Stimulated activated naive CD4-positive, alpha-beta T cell treated with Interleukin-2 at 50 U/mL for 16 hours (primary cell): ENCODE measurements around the gene NBEA.

Source experiments
- DNase-seq: peaks from one replicate; lab custom pipeline; 2025; lab: John Stamatoyannopoulos, UW

The NBEA gene

DNA sequence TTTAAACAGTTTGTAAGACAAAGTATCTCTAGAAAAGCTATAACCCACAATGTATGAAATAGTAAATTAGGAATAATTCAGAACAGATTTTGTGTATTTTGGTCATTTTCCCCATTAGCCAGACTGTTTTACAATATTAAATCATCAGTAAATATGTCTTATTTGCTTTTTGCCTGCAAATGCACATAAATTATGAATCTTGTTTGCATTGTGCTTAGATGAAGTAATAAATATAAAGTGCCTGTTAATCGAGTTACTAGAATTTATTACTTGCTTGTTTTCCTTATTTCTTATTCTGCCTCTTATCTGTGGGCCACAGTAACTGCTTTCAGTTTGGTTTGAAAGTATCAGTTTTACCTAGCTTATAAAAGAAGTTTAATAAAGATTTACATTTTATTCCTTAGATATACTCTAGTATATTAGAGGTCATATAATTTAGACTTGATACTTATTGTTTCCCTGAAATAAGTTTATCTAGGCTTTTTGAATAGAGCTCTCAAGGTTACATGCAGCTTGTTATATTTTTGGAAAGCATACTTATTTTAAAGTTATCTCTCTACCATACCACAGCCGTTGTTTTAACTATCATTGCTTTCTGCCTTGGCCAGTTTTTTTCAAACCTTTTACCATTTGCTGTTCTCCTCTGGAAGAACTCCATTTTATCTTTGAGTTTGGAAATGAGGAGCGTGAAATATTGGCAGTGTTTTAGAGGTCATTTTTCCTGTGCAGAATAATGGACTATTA, 238.0 kb downstream of the NBEA start:
- DNase-seq: no peak

DNA sequence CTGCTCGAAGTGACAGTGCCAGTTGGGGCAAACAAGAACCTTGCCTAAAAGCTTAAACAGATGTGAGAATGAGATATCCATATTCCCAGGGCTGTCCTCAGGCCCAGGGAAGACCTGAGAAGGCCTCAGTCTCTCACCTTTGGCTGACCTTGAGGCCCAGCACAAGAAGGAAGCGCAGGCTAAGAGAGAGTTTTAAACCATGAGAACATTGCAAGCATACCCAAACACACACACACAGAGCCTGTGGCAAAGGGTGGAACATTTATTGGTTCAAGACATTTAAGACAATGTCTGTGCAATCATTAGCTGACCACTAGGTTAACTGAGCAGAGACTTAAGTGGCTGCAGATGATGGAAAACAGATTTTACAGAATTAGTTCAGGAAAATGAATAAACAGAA, 248.2 kb downstream of the NBEA start:
- DNase-seq: no peak

DNA sequence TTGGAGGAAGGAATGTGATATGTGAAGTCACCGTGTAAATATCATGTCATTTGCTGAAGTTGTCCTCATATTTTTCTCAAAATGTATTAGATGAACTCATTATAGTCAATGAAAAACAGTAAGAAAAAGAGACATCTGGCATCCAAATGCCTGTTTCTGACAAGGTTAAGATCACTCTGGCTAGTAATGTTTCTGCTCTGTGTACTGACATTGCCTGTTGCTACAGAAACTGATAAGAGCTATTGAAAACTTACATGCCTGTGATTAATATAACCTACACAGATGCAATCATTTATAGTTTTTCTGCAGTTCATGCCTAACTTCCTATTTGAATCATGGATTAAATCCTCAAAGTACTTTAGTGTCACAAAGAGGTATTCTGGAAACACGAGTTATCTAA, 249.8 kb downstream of the NBEA start:
- DNase-seq: no peak

DNA sequence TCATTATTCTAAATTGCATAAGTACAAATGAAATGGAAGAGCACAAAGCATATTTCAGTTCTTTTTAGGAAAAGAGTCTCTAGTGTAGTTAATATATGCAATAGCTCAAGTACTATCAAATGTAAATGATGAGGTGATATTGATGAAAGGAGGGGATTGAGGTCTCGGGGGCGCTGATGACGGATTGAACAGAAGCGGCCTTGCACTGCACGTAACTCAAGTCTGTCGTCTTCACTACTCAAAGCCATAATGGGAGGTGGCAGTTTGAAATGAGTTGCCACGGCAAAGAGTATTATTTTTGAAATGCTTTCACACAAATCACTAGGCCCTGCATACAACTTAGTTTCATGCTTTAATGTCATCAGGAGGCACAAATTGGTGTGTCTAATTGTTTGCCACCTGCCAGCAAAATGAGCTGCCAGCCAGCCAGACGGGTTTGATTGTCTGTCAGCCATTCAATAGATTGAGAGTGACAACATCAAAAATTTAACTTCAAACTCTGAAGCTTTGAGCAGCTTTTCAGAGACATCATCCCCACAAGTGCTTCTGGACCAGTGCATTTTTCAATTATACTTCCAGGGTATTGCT, 256.6 kb downstream of the NBEA start:
- DNase-seq: no peak

DNA sequence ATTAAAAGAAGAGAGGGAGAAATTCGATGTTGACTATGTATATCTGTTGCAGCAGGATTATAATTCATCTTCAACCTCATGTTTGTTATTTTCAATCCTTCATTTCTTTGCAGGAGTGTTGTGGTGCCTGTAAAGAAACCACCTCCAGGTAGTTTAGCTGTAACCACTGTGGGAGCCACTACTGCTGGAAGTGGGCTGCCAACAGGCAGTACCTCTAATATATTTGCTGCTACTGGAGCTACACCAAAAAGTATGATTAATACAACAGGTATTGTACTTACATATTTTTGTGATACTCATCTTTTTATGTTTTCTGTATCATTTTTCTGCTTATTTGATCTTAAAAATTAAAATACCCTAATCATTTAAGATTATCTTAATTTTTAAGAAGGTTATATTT, 266.5 kb downstream of the NBEA start:
- no peak for DNase-seq

DNA sequence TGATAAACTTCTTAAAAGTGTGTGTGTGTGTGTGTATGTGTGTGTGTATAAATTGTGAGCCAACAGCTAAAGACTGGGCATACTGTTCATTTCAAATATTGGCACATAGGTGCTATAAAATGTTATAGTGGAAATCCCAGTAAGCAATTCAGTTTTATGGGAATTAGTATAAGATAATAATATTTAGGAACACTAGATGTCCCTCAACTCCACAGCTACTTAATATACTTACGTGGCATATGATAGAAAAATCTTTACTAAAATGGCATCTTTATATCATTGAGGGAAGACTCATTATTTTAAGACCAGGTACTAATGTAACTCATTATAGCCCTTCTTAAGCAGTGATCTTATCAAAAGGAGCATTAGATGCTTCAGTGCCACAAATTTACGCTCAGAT, 268.2 kb downstream of the NBEA start:
- no peak for DNase-seq

DNA sequence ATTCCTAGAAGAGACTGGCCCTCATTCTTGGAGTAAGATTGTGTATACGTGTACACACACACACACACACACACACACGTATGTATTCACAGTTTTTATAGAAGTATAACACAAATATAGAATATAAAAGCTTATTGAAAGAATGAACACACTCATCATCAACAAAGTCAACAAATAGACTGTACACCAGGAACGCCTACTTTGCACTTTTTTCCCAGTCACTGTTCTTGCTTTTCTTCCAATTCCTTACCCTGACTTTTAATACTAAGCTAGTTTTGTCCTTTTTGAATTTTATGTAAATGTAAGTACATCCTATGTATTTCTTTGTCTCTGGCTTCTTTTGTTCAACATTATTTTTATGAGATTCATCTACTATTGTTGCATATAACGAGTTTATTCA, 269.9 kb downstream of the NBEA start:
- DNase-seq: no peak

DNA sequence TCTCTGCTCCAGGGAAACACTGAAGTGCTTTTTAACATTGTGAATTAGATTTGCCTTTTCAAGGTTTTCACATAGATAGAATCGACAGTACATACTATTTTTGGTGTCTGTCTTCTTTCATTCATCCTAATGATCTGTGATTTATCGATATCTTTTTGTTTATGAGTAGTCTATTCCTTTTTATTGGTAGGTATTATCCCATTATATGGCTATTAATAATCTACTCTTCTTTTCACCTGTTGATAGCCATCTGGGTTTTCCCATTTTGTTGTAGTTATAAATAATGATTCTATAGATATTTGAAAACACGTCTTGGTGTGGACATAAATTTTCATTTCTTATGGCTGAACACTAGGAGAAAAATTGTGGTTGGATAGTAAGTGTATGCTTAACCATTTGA, 271.8 kb downstream of the NBEA start:
- DNase-seq: no peak

DNA sequence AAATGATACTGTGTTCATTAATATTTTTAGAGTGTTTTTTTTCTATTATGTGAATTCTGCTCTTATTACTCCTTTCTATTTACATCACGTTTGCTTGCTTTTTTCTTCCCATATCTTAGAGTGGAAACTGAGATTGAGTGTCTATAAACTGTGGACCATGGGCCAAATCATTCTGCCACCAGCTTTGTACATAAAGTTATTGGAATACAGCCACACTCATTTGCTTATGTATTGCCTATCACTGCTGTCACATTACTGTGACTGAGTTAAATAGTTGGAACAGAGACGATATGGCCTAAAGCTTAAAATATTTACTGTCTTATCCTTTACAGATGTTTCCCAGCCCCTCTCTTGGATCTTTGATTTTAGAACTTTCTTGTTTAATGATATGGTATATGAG, 274.1 kb downstream of the NBEA start:
- no peak for DNase-seq

DNA sequence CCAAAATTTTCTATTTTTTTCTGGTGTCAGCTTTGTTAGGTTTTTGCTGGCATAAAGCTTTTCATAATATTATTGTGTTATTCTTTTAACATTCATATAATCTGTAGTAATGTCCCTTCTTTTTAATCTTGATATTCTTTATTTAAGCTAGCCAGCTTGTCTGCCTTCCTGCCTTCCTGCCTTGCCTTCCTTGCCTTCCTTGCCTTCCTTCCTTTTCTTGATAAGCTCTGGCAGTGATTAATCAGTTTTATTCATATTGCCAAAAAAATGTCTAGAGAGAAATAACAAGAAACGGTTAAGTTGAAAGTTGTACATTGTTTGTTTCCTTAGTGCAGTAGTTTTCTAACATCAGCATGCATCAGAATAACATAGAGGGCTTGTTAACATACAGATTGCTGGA, 277.0 kb downstream of the NBEA start:
- DNase-seq: no peak

DNA sequence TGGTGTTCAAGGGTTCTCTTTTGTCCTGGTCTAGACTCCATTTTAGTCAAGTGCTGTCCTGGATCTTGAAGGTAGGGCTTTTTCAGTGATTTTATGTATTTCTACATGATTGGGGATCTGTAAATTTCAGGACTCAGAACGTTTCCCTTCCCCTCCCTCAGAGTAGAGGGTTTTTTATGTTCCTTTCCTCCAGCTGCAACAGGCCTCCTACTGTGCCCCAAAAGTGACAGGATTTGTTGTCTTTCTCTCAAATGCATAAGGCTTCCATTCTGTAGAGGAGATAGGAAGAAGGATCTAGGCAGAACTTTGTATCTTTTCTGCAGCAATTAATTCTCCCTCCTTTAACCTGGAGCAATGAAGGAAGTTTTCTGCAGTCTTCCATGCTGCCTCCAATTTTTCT, 283.1 kb downstream of the NBEA start:
- no peak for DNase-seq

DNA sequence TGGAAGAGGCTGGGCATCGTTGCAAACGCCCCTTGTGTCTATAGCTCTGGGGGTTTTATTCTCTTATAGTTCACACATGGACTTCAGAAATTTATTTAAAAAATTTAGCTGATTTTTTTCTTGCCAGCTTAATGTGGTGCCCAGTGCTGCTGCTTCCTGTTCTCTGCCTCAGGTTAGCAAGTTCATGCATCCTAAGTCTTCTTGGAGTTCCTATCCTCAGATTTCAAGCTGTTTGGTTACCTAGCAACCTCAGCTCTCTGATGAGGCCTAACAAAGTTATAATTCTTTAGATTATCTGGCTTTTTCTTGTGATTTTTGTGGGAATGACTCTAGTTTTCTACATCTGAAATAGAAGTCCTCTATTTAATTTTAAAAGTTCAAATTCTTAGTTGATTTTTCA, 283.5 kb downstream of the NBEA start:
- DNase-seq: no peak

DNA sequence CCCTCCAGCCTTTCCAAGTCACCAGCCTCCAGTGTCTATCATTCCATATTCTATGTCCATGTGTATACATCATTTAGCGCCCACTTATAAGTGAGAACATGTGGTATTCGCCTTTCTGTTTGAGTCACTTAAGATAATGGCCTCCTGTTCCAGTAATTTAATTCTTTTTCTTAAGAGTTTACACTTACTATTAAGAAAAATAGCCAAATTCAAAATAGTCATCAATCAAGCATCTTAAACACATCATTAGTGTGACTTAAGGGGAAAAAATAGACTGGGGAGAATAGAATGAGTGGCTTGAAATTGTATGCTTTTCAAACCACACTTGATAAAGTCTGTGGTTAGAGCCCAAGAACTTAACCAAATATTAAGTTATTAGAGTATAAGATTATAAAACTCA, 286.5 kb downstream of the NBEA start:
- no peak for DNase-seq

DNA sequence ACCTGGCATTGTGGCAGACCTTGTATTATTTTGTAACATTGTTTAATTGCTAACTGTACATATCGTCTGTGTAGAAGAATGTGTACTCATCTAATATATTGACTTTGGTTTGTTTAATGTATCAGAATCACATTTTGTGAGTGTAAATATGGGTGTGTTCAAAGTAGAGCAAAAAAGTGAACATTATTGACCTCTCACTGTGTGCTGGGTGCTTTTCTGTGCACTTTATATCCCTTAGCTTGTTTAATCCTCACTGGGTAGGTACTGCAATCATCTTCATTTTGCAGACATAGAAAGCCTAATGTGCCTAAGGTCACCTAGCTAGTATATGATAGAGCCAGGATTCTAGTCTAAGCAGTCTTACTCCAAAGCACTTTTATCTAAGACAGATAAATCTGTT, 289.4 kb downstream of the NBEA start:
- no peak for DNase-seq

DNA sequence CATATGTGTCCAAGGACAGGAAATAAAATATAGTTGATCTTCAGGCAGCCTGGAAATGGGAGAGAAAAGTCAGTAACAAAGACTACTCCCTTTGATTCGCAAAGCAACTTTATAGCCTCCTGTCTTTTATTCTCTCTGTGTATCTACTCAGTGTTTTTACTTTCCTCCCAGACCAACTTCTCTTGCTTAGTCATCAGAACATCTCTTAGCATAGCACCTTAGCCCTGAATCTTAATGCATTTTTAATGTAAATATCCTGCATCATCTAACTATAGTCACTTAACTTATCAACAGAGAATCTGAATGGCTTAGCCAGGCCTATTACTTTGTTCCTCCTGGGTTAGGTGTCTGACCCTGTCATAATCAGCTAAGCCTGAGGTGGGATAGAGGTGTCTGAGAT, 296.2 kb downstream of the NBEA start:
- no peak for DNase-seq

DNA sequence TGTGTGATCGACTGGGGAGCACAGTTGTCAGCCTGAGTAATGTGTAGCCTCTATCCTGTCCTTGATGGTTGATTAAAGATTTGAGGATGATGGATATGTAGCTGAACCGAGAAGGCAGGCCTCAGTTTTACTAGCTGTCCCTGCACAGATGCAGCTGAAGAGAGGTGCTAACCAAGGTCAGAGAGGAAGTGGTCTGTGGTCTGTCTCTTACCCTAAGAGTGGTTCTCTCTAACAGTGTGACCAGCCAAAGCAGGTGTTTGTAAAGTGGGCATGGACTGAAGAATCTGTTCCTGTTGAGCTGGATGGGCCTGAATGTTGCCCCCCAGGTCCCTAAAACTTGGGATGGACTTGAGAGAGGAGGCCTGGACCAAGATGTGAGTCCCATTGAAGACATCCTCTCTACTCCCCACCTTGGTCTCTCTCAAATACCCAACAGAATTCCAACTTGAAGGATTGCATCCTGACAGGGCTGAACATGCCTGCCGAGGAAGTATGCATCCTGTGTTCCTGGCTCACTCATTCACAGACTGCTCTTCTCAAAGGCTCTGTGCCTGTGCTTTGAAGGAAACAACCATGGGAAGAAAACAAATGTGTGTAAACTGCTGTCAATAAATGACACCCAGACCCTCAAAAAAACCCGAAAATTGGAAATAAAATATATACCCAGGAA, 310.6 kb downstream of the NBEA start:
- DNase-seq: no peak

DNA sequence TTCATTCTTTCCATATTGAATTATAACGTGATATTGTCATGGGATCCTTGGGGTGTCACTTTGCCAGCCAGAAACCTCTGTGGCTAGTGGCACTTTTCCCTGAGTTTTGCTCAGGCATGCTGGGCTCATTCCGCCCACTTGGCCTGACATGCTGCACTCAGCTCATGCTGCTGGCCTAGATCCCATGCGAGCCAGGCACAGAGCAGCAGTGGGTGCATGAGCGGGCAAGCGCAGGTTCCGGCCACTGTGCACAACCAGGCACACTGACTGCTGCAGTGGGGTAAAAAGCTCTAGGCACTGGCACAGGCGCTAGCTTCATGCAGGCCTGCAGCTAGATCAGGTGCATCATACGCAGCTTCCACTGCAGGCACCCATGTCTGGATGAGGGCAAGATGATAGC, 313.2 kb downstream of the NBEA start:
- DNase-seq: no peak

DNA sequence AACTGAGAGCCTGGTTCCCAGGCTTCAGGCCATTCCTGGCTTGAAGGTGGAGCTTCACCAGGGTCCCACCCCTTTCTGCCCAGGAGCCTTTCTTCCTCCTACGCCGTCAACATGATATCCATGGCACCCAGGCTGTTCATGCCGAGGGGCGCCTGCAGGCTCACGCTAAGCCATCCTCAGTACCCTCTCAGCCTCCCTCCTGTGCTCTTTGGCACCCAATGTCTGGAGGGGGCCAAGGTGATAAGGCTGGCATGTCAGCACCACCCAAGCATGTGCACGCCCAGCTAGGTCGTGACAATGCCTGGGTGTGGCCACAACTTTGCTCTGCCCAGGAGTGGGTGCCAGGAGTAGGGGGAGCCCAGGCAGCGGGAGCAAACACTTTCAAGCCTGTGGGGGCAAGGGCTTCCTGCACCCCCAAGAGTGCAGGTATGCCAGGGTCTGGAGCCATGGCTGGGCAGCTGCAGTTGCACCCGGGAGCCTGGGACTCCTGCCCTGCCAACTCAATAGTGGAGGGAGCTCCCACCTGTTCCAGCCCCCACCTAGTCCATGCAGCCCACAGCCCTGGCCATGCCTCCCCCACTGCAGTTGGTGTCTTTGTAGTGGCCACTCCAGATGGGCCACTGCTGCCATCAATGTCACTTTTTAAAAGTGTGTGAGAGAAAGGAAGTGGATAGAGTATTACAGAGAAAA, 314.5 kb downstream of the NBEA start:
- no peak for DNase-seq

DNA sequence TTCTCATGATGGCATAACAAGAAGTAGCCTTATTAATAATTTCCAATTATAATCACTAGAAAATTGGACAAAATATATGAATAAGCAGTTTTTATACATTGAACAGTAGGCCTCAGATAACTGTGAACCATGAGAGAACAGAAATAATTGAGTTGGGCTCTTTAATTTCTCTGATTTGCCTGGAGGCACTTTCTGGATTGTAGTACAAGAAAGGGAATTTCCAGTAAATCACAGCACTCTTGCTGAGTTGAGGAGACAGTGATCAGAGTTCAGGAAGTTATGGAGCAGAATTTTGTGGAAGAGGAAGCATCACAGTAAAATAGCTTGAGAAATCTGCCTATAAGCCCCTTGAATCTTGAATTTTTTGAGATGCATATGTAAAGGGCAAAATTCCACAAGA, 318.2 kb downstream of the NBEA start:
- DNase-seq: no peak

DNA sequence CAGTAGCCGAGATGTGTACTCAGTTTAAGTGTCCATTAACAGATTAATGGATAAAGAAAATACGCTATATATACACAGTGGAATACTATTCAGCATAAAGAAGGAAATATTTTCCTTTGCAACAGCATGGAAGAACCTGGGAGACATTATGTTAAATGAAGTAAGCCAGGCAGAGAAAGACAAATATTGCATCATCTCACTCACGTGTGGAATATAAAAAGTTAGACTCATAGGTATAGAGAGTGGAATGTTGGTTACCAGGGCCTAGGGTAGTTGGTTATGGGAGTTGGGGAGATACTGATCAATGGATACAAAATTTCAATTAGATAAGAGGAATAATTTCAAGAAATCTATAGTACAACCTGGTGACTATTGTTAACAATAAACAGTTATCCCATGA, 324.3 kb downstream of the NBEA start:
- no peak for DNase-seq

DNA sequence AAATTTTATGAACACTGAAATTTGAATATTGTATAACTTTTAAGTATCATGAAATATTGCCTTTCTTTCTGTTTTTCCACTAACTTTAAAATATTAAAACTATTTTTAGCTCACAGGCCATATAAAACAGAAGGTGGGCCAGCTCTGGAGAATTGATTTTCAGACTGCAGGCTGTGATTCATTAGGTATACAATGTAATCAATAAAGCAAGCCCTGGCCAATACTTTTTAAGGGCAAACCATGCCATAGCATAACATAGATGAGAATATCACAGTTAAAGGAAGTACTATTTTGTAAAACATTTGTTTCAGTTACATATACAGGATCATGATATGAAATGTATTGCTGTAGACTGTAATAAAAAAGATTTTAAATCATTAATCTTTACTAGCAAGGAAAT, 336.8 kb downstream of the NBEA start:
- DNase-seq: no peak

DNA sequence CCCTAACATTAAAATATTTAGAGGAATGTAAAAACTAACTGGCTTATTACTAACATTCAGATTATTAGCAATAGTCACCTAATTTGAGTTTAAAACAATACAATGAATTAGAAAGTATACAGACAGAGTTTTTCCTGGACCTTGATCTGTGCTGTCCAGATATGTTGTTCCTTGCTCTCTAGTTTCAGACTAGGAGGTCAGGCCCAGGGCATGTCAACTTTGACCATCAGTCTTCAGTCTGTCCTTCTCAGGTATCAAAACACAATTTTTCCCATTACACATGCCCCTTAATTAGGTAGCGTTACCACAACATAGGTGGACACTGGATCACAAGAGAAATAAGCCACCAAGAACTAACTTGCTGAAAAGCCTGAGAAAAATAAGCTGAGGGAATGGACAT, 337.4 kb downstream of the NBEA start:
- no peak for DNase-seq

DNA sequence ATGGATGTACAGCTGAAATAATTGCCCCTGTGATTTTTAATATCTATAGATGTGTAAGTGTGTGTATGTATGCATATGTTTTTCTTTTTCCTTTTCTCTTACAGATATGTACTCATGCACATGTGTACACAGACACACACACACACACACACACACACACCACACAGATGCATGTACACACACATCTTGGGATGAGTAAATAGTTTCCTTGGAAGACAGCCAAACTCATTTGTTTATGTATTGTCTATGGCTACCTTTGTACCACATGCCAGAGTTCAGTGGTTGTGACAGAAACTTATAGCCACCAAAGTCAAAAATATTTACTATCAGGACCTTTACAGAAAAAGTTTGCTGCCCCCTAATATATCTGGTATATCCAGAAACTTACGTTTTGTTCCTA, 341.8 kb downstream of the NBEA start:
- DNase-seq: no peak
